K562 (cell line): Measurements from ENCODE around the gene PEF1. TPM values are rescaled to one million over a fixed set of nuclear protein-coding genes. Genes with fewer than 3 reads are reported as not detected.

Source experiments
- ATAC-seq: fragments of 200-7000 bp; cut with Tn5 transposase; 3 replicates; pipeline ENCODE4 v1.9.1; 2020; ENCODE audit warnings: moderate library complexity
- BruUV-seq: library from RNA; stranded (reverse); fragments of 400-500 nt; replicated peaks from 2 replicates; lab custom pipeline; 2021; lab: Mats Ljungman, UMichigan
- CTCF ChIA-PET: fragments of 300-600 bp; formaldehyde crosslinking; extraction: SDS; loops from one replicate; lab custom pipeline; 2021; ENCODE audit warnings: low intra/inter-chr PET ratio; lab: Yijun Ruan, JAX
- POLR2A ChIA-PET: fragments of 300-600, 350-650 bp; sonication (Branson Sonifier 250); formaldehyde crosslinking; extraction: SDS; loops from one replicate; lab custom pipeline; 2021; ENCODE audit warnings: antibody characterized with exemption, inconsistent platforms; lab: Yijun Ruan, JAX
- DNase-seq, 4 experiments: peaks; one replicate each; pipeline versions ENCODE4 v3.0.0 to v3.0.0-alpha.2; 2011 to 2018; ENCODE audit warnings: low spot score in 3 of 4, mixed read lengths in 3 of 4; ENCODE audit errors: extremely low read depth in 1 of 4
- FAIRE-seq: peaks from 2 replicates; lab custom pipeline; 2011; peaks lifted over from hg19 to GRCh38; lab: Jason Lieb, UNC
- H2AFZ ChIP-seq: 2 replicates; pipeline ENCODE4 v1.6.0; 2011; ENCODE audit warnings: low read depth, low read length, control low read depth, inconsistent platforms
- H3K27ac ChIP-seq: fragments of 200-600 bp; 3 replicates; pipeline ENCODE4 v1.8.0; 2011; ENCODE audit warnings: low read depth, mild to moderate bottlenecking, control low read depth, inconsistent platforms, low read length, moderate library complexity, mixed read lengths; ENCODE audit errors: extremely low read depth
- H3K27me3 ChIP-seq, 2 experiments: fragments of 300-600 bp in 1 of 2; 2 replicates in 1 of 2; 3 replicates in 1 of 2; pipeline versions ENCODE4 v1.6.0 to v1.8.0; 2011; ENCODE audit warnings: inconsistent platforms in 2 of 2, low read length in 2 of 2, mild to moderate bottlenecking in 1 of 2, mixed read lengths in 1 of 2, moderate library complexity in 1 of 2; ENCODE audit not compliant: control insufficient read depth in 2 of 2, insufficient read depth in 2 of 2
- H3K36me3 ChIP-seq: fragments of 300-600 bp; 3 replicates; pipeline ENCODE4 v1.8.0; 2011; ENCODE audit warnings: mild to moderate bottlenecking, low read length, inconsistent platforms; ENCODE audit not compliant: control insufficient read depth, insufficient read depth
- H3K4me1 ChIP-seq, 2 experiments: fragments of 200-600 bp in 1 of 2; replicated peaks in 1 of 2; 2 replicates in 1 of 2; 3 replicates in 1 of 2; pipeline versions ENCODE4 v1.5.1 to v1.8.0; 2011; ENCODE audit warnings: inconsistent platforms in 2 of 2, low read length in 2 of 2, mild to moderate bottlenecking in 1 of 2, mixed read lengths in 1 of 2, moderate library complexity in 1 of 2; ENCODE audit not compliant: control insufficient read depth in 2 of 2, insufficient read depth in 2 of 2
- H3K4me2 ChIP-seq: 2 replicates; pipeline ENCODE4 v1.6.1; 2011; ENCODE audit warnings: low read length, control low read depth, inconsistent platforms, mixed read lengths; ENCODE audit not compliant: insufficient read depth
- H3K4me3 ChIP-seq: fragments of 200-600 bp; sonication (generic), shearing (Covaris generic); 2 replicates; pipeline ENCODE4 v1.5.1; 2016; ENCODE audit warnings: control low read depth, inconsistent platforms
- H3K79me2 ChIP-seq: fragments of 200-600 bp; 3 replicates; pipeline ENCODE4 v1.8.0; 2011; ENCODE audit warnings: low read length, inconsistent platforms; ENCODE audit not compliant: control insufficient read depth, insufficient read depth
- H3K9ac ChIP-seq, 2 experiments: 2 replicates each; pipeline versions ENCODE4 v1.6.0 to v1.6.1; 2011; ENCODE audit warnings: low read depth in 2 of 2, low read length in 2 of 2, control low read depth in 1 of 2, inconsistent platforms in 1 of 2, mild to moderate bottlenecking in 1 of 2, mixed read lengths in 1 of 2; ENCODE audit not compliant: insufficient read depth in 1 of 2
- H3K9me1 ChIP-seq: one replicate; pipeline ENCODE4 v1.6.0; 2011; ENCODE audit warnings: inconsistent platforms, mild to moderate bottlenecking, low read length, moderate library complexity; ENCODE audit not compliant: control insufficient read depth, insufficient read depth
- H3K9me3 ChIP-seq: replicated peaks from 2 replicates; pipeline ENCODE4 v1.5.1; 2011; ENCODE audit warnings: low read depth, low read length, inconsistent platforms; ENCODE audit not compliant: control insufficient read depth, insufficient read depth
- H4K20me1 ChIP-seq: replicated peaks from 2 replicates; pipeline ENCODE4 v1.6.1; 2011; ENCODE audit warnings: low read length, inconsistent platforms, mixed read lengths; ENCODE audit not compliant: control insufficient read depth, insufficient read depth
- ATF1 ChIP-seq, 2 experiments: fragments of 450-650 bp in 1 of 2; IDR thresholded peaks; 2 replicates each; pipeline ENCODE4 v1.6.1; 2016; ENCODE audit warnings: missing compliant biosample characterization in 1 of 2, missing genetic modification characterization in 1 of 2
- CREM ChIP-seq: IDR thresholded peaks from 2 replicates; pipeline ENCODE4 v1.6.1; 2014; ENCODE audit warnings: antibody characterized with exemption, low read depth
- DEAF1 ChIP-seq: fragments of 450-650 bp; formaldehyde crosslinking; IDR thresholded peaks from 2 replicates; pipeline ENCODE4 v1.4.0; 2020; ENCODE audit warnings: mild to moderate bottlenecking, moderate library complexity
- ETV6 ChIP-seq, 3 experiments: fragments of 150-350 bp in 1 of 3; sonication (generic) in 1 of 3; formaldehyde crosslinking in 1 of 3; IDR thresholded peaks; 2 replicates each; pipeline versions ENCODE4 v1.6.1 to v1.8.0; 2014 to 2022; ENCODE audit warnings: borderline replicate concordance in 2 of 3, low read depth in 2 of 3, antibody characterized with exemption in 1 of 3, low read length in 1 of 3, mild to moderate bottlenecking in 1 of 3, missing genetic modification reagents in 1 of 3
- KLF1 ChIP-seq: fragments of 450-650 bp; IDR thresholded peaks from 2 replicates; pipeline ENCODE4 v1.6.1; 2016; ENCODE audit warnings: missing genetic modification characterization, missing compliant biosample characterization
- MCM7 ChIP-seq, 2 experiments: fragments of 450-650 bp; IDR thresholded peaks; 2 replicates each; pipeline ENCODE4 v1.6.1; 2016 to 2018
- SMC3 ChIP-seq: conservative IDR thresholded peaks from 2 replicates; pipeline ENCODE4 v1.6.1; 2011; ENCODE audit warnings: low read depth, low read length, improper control_type of control experiment; ENCODE audit not compliant: insufficient read depth
- STAT5A ChIP-seq: IDR thresholded peaks from 2 replicates; pipeline ENCODE4 v1.6.1; 2012; ENCODE audit warnings: low read length, inconsistent platforms, borderline replicate concordance
- TRIM25 ChIP-seq: fragments of 450-650 bp; IDR thresholded peaks from 2 replicates; pipeline ENCODE4 v1.7.0; 2016; ENCODE audit warnings: borderline replicate concordance
- ZNF354B ChIP-seq: fragments of 250-450 bp; sonication (Bioruptor Pico); IDR thresholded peaks from 2 replicates; pipeline ENCODE4 v1.4.0; 2020
- WGBS: fragments of 100-300 bp; shearing (Covaris generic); methylation state at CpG from one replicate; pipeline ENCODE4 v1.1.6; 2016; ENCODE audit warnings: low coverage, mixed read lengths; ENCODE audit not compliant: insufficient coverage; ENCODE audit errors: missing lambda C conversion rate; 5-methylcytosine and 5-hydroxymethylcytosine counted together
- in situ Hi-C: fragments of 300-500 bp; cut with MboI; formaldehyde crosslinking; loops from 4 replicates; pipeline ENCODE4 v1.15.0; 2018; ENCODE audit warnings: inconsistent platforms, mixed read lengths
- intact Hi-C: fragments of 100-400 bp; cut with micrococcal nuclease; formaldehyde crosslinking; loops from 2 replicates; pipeline ENCODE4 v1.14.2; 2022
- polyA plus RNA-seq, 8 experiments: library from polyadenylated mRNA; depleted of rRNA in 4 of 8; stranded (reverse) in 5 of 8; unstranded in 3 of 8; fragments of >200 nt; fragmentation: Nextera tagmentation in 2 of 8; fragmentation: Illumina TruSeq in 1 of 8; extraction: Ambion mirVana in 2 of 8; extraction: Trizol in 1 of 8; gene quantifications; 2 replicates each; pipeline versions ENCODE4 v1.2.1 to v1.2.3, GENCODE V29; 2011 to 2014; ENCODE audit warnings: inconsistent platforms in 1 of 8, missing spikeins in 1 of 8
- total RNA-seq, 7 experiments: library from RNA; depleted of rRNA in 6 of 7; stranded (reverse); fragments of >200 nt in 6 of 7; fragmentation: Illumina TruSeq in 2 of 7; extraction: Trizol in 2 of 7; gene quantifications; 2 replicates each; pipeline versions ENCODE4 v1.2.1 to v1.2.3, GENCODE V29; 2011 to 2021; ENCODE audit warnings: low replicate concordance in 1 of 7

PEF1 gene
- total and polyA plus RNA-seq, 9 of the 15 experiments (the other 6 are each of a cell fraction or from before 2014, with no cell fraction given), result 26.3 to 95.5 (median 61.9) TPM

- intact Hi-C loops, result no loop called here
- H3K4me2 ChIP-seq, result no peak overlapping the region
These were observed 9.7 kb upstream of the PEF1 start for GRCh38 chr1:31654474-31654776.

More at GRCh38 chr1:31654474-31654776, 9.7 kb upstream of the PEF1 start:
- H3K4me1 ChIP-seq, result no peaks in the 10 kb centered on the region
- H4K20me1 ChIP-seq, result peaks cover 4% of the 10 kb centered on the region; the same call in 1 of the 2 replicates
- no peak overlapping the region for H3K27ac ChIP-seq
- no peak for FAIRE-seq
- TF ChIP-seq ZNF354B (CRISPR knock-in tag) (no peak), MCM7 (IDR thresholded peaks at IDR 0.05) (no peak), KLF1 (tag) (no peak), TRIM25 (no peak), ETV6 (IDR thresholded peaks at IDR 0.05; ENCODE audit: borderline replicate concordance in 1 of 2, low read depth in 2 of 2, low read length in 1 of 2) (no peak), ETV6 (CRISPR knock-in tag; IDR thresholded peaks at IDR 0.05; ENCODE audit: borderline replicate concordance) (no peak), ATF1 (CRISPR knock-in tag; IDR thresholded peaks at IDR 0.05) (no peak), ATF1 (tag; IDR thresholded peaks at IDR 0.05) (no peak), DEAF1 (CRISPR knock-in tag) (no peak), STAT5A (no peak), SMC3 (no peak), CREM (no peak)
- H3K9me1 ChIP-seq, result no peaks in the 10 kb centered on the region
- no peak overlapping the region for H2AFZ ChIP-seq
- no peak overlapping the region for H3K4me3 ChIP-seq
- ChIA-PET CTCF (no interaction called here), POLR2A (interaction anchor here (1.3 kb wide), 1 partner anchor 10 kb away, joined by 6 read pairs; the partner anchor contains the start of gene PEF1)
- H3K9me3 ChIP-seq, result no peaks in the 10 kb centered on the region
- no TSS peak for BruUV-seq
- H3K79me2 ChIP-seq, result no peaks in the 10 kb centered on the region
- WGBS, result under 1% methylated on average over 5 of the region's 5 CpGs
- H3K27me3 ChIP-seq, result peaks cover 39 to 75% of the 10 kb centered on the region in 2 experiments; a peak in 4 of 5 replicates
- H3K9ac ChIP-seq, result no peak overlapping the region
- ATAC-seq, result no peak
- no peak for DNase-seq
- H3K36me3 ChIP-seq, result no peaks in the 10 kb centered on the region
- in situ Hi-C loops, result no loop called here
